ENCODE results near the gene MAGI1. TPM values are rescaled to one million over a fixed set of nuclear protein-coding genes. Genes with fewer than 3 reads are reported as not detected.

MAGI1 gene
- total and polyA plus RNA-seq, 12 donors = 5.7 to 58.2 (median 37.7) TPM

GRCh38 chr3:65944252-65944651 lies 94.5 kb downstream of the MAGI1 start:
- Histone ChIP-seq H3K4me3 (no peak overlapping the region), H3K4me1 (peaks cover 6 to 81% (median 55%) of the 10 kb centered on the region in 9 donors), H3K9me3 (no peaks in the 10 kb centered on the region), H3K36me3 (no peaks in the 10 kb centered on the region), H3K27ac (peak overlapping the region in 2 of 10 donors; percentile 3 to 88), H3K27me3 (no peaks in the 10 kb centered on the region)
- WGBS, 2 donors = 95 to 97% methylated on average over 4 of the region's 4 CpGs
- intact Hi-C loops (cut with DNase I) = no loop called here
- no peak for ATAC-seq
- no peak for TF ChIP-seq CTCF (IDR thresholded peaks at IDR 0.05)
- no peak for DNase-seq

GRCh38 chr3:65939801-65940246 lies 98.9 kb downstream of the MAGI1 start:
- Histone ChIP-seq H3K27me3 (no peaks in the 10 kb centered on the region), H3K4me1 (peaks cover 0 to 76% (median 49%) of the 10 kb centered on the region in 9 donors), H3K4me3 (no peak overlapping the region), H3K27ac (peak overlapping the region in 7 of 10 donors; percentile 1 to 76 (median 40)), H3K9me3 (no peaks in the 10 kb centered on the region), H3K36me3 (no peaks in the 10 kb centered on the region)
- no peak for TF ChIP-seq CTCF (IDR thresholded peaks at IDR 0.05)
- 79 to 87% methylated on average over 2 of the region's 2 CpGs for WGBS, 2 donors
- intact Hi-C loops (cut with DNase I) = loop anchor here in 1 of 10 donors (5.0 kb wide), 1 partner anchor 97 kb away; the partner anchor contains the start of gene MAGI1
- DNase-seq = no peak
- no peak for ATAC-seq

GRCh38 chr3:65939184-65939583 lies 99.5 kb downstream of the MAGI1 start:
- Histone ChIP-seq H3K27ac (peak overlapping the region in 7 of 10 donors; percentile 1 to 76 (median 40)), H3K4me1 (peaks cover 0 to 69% (median 49%) of the 10 kb centered on the region in 9 donors), H3K4me3 (no peak overlapping the region), H3K27me3 (no peaks in the 10 kb centered on the region), H3K36me3 (no peaks in the 10 kb centered on the region), H3K9me3 (no peaks in the 10 kb centered on the region)
- DNase-seq (no peak), ATAC-seq (no peak)
- intact Hi-C loops (cut with DNase I) = loop anchor here in 1 of 10 donors (5.0 kb wide), 1 partner anchor 98 kb away; the partner anchor contains the start of gene MAGI1
- TF ChIP-seq CTCF (IDR thresholded peaks at IDR 0.05) = no peak
- WGBS, 2 donors = 90 to 92% methylated on average over 2 of the region's 2 CpGs

- TF ChIP-seq CTCF (IDR thresholded peaks at IDR 0.05) = no peak
- H3K36me3 ChIP-seq = no peaks in the 10 kb centered on the region
- H3K4me1 ChIP-seq = peaks cover 0 to 67% (median 49%) of the 10 kb centered on the region in 9 donors
- H3K9me3 ChIP-seq = peaks cover 0 to 3% (median 0%) of the 10 kb centered on the region in 11 donors
- WGBS, 2 donors = 62 to 63% methylated on average over 4 of the region's 4 CpGs
- intact Hi-C loops (cut with DNase I) = loop anchor here in 1 of 10 donors (5.0 kb wide), 1 partner anchor 99 kb away; the partner anchor contains the start of gene MAGI1
- ATAC-seq = peak in 7 of 8 donors; percentile 39 to 80 (median 66)
- no peak for DNase-seq
- peak overlapping the region in 8 of 10 donors; percentile 1 to 76 (median 47) for H3K27ac ChIP-seq
- no peak overlapping the region for H3K4me3 ChIP-seq
- no peaks in the 10 kb centered on the region for H3K27me3 ChIP-seq
Observed at GRCh38 chr3:65938676-65939075, 100.0 kb downstream of the MAGI1 start.
